Activated CD8-positive, alpha-beta T cell treated with anti-CD3 and anti-CD28 coated beads for 36 hours (primary cell): ENCODE results near the gene MYT1. TPM values are rescaled to one million over a fixed set of nuclear protein-coding genes. Genes with fewer than 3 reads are reported as not detected.
"Not testable (repeated sequence)": the region's sequence is repeated elsewhere in the genome, so short reads cannot be mapped to it uniquely, and the experiment has no call there.

ENCODE experiments used
- ATAC-seq: fragments of 200-7000 bp; cut with Tn5 transposase; one replicate; pipeline ENCODE4 v1.10.0; 2021; ENCODE audit warnings: mild to moderate bottlenecking, moderate library complexity
- CTCF ChIA-PET: fragments of 350-600 bp; sonication (Branson Sonifier 250); formaldehyde crosslinking; loops from one replicate; lab custom pipeline; 2021; ENCODE audit warnings: antibody characterized with exemption; lab: Charles Lee
- POLR2A ChIA-PET: fragments of 350-600 bp; sonication (Branson Sonifier 250); formaldehyde crosslinking; loops from one replicate; lab custom pipeline; 2021; ENCODE audit warnings: antibody characterized with exemption; lab: Charles Lee
- DNase-seq: peaks from one replicate; pipeline ENCODE4 v3.0.0-alpha.2; 2020
- H3K27ac Mint-ChIP-seq: one replicate; pipeline ENCODE4 v1.8.0; 2021; ENCODE audit warnings: mild to moderate bottlenecking, mixed read lengths
- H3K27me3 Mint-ChIP-seq: one replicate; pipeline ENCODE4 v1.8.0; 2021; ENCODE audit warnings: mixed read lengths
- H3K36me3 Mint-ChIP-seq: one replicate; pipeline ENCODE4 v1.8.0; 2021; ENCODE audit warnings: low read depth, mixed read lengths
- H3K4me1 Mint-ChIP-seq: one replicate; pipeline ENCODE4 v1.8.0; 2021; ENCODE audit warnings: low read depth, mixed read lengths
- H3K4me3 Mint-ChIP-seq: one replicate; pipeline ENCODE4 v1.8.0; 2021; ENCODE audit warnings: mild to moderate bottlenecking, moderate library complexity, mixed read lengths
- H3K9me3 Mint-ChIP-seq: one replicate; pipeline ENCODE4 v1.8.0; 2021; ENCODE audit warnings: mixed read lengths
- CTCF ChIP-seq: fragments of 200-600 bp; IDR thresholded peaks from one replicate; pipeline ENCODE4 v1.8.0; 2022; ENCODE audit warnings: antibody characterized with exemption, mild to moderate bottlenecking
- intact Hi-C: fragments of 100-400 bp; cut with micrococcal nuclease; formaldehyde crosslinking; loops from one replicate; pipeline ENCODE4 v1.10.0; 2022
- total RNA-seq, 2 experiments: library from RNA; stranded (reverse); gene quantifications; one replicate each; pipeline ENCODE4 v1.2.3, GENCODE V29; 2021

The MYT1 gene
- total RNA-seq, 2 experiments from 2014 or later = not detected

DNA sequence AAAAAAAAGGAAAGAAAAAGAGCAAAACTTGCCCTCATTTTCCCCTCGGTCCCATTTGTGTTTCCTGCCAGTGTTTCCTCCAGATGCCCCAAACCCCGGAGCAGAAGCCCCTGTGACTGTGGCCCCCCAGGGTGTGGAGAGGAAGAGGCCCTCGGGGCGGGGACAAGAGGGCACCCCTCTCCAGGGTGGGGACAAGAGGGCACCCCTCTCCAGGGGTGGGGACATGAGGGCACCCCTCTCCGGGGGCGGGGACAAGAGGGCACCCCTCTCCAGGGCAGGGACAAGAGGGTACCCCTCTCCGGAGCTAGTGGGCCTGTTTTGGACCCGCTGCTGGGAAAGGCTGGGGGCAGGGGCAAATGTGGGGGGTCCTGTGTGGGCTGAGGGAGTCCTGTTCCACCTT is 13.1 kb downstream of the MYT1 start:
- H3K27ac Mint-ChIP-seq = no peak overlapping the region
- ChIA-PET CTCF (no interaction called here), POLR2A (no interaction called here)
- H3K4me3 Mint-ChIP-seq = no peak overlapping the region
- H3K36me3 Mint-ChIP-seq = no peaks in the 10 kb centered on the region
- intact Hi-C loops = no loop called here
- no peak for TF ChIP-seq CTCF
- DNase-seq (no peak), ATAC-seq (no peak)
- H3K9me3 Mint-ChIP-seq = no peaks in the 10 kb centered on the region
- H3K4me1 Mint-ChIP-seq = peaks cover 7% of the 10 kb centered on the region
- H3K27me3 Mint-ChIP-seq = peaks cover 5% of the 10 kb centered on the region

DNA sequence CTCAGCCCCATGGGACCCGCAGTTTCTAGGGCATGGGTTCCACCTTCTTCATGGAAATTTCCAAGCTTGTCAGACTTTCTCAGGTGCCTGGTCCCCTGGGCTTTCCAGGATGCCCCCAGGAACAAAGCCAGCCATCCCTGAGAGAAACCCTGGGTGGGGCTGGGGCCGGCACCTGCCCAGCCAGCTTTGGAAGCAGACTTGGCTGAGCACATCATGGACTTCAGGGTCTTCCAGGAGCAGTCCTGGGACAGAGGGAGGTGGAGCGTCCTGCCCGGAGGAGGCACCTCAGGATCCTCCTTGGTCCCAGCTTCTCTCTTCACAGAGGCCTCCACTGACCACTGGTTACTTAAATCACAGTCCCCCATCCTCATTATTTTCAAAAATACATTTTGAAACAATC is 13.5 kb downstream of the MYT1 start:
- peaks cover 7% of the 10 kb centered on the region for H3K4me1 Mint-ChIP-seq
- H3K27ac Mint-ChIP-seq = no peak overlapping the region
- no peaks in the 10 kb centered on the region for H3K9me3 Mint-ChIP-seq
- ATAC-seq (no peak), DNase-seq (no peak)
- no peak for TF ChIP-seq CTCF
- no peaks in the 10 kb centered on the region for H3K36me3 Mint-ChIP-seq
- intact Hi-C loops = no loop called here
- CTCF ChIA-PET = no interaction called here
- H3K27me3 Mint-ChIP-seq = peaks cover 5% of the 10 kb centered on the region
- POLR2A ChIA-PET = no interaction called here
- no peak overlapping the region for H3K4me3 Mint-ChIP-seq

DNA sequence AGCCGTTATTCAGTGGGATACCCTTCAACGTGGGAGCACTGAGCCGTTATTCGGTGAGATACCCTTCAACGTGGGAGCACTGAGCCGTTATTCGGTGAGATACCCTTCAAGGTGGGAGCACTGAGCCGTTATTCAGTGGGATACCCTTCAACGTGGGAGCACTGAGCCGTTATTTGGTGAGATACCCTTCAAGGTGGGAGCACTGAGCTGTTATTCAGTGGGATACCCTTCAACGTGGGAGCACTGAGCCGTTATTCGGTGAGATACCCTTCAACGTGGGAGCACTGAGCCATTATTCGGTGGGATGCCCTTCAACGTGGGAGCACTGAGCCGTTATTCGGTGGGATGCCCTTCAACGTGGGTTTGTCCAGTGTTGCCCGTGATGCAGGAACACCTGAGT is 14.7 kb downstream of the MYT1 start:
- POLR2A ChIA-PET, H3K27ac Mint-ChIP-seq, H3K9me3 Mint-ChIP-seq, ATAC-seq, H3K36me3 Mint-ChIP-seq, H3K4me1 Mint-ChIP-seq, intact Hi-C loops, H3K27me3 Mint-ChIP-seq, CTCF ChIA-PET, H3K4me3 Mint-ChIP-seq, DNase-seq: not testable (repeated sequence)

GRCh38 chr20:64179805-64180204 is 15.6 kb downstream of the MYT1 start:
- Mint-ChIP-seq H3K27me3 (peaks cover 4% of the 10 kb centered on the region), H3K36me3 (no peaks in the 10 kb centered on the region), H3K4me1 (peaks cover 7% of the 10 kb centered on the region)

GRCh38 chr20:64180673-64181072 is 16.4 kb downstream of the MYT1 start:
- Mint-ChIP-seq H3K36me3 (no peaks in the 10 kb centered on the region), H3K4me1 (peaks cover 7% of the 10 kb centered on the region), H3K9me3 (no peaks in the 10 kb centered on the region), H3K27ac (no peak overlapping the region), H3K4me3 (no peak overlapping the region), H3K27me3 (peaks cover 4% of the 10 kb centered on the region)
- intact Hi-C loops = no loop called here
- no peak for TF ChIP-seq CTCF
- POLR2A ChIA-PET = no interaction called here
- DNase-seq (no peak), ATAC-seq (no peak)
- CTCF ChIA-PET = no interaction called here

More at GRCh38 chr20:64179805-64180204, 15.6 kb downstream of the MYT1 start:
- no peak for ATAC-seq
- DNase-seq = no peak
- Mint-ChIP-seq H3K4me3 (no peak overlapping the region), H3K9me3 (no peaks in the 10 kb centered on the region), H3K27ac (no peak overlapping the region)
- intact Hi-C loops = no loop called here
- ChIA-PET POLR2A (no interaction called here), CTCF (no interaction called here)
- no peak for TF ChIP-seq CTCF

DNA sequence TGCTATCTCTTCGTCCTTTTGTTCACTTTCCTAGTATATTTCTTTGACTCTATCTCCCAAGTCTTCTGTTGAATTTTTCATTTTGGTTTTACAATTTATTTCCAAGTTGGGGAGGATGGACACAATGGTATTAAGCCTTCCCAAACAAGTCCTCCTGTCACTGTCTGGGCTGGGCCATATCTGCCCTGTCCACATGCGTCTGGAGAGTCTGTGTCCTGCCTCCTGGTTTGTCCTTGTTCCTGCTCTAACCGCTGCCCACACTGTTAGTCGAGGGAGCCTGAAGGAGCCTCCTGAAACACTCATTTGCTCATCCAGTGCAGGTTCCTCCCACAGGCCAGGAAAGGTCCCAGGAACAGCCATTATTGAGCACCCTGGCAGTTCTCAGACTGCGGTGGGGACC is 17.1 kb downstream of the MYT1 start:
- CTCF ChIA-PET = no interaction called here
- H3K4me1 Mint-ChIP-seq = peaks cover 7% of the 10 kb centered on the region

More for the DNA sequence above, 17.1 kb downstream of the MYT1 start:
- Mint-ChIP-seq H3K27me3 (peaks cover 4% of the 10 kb centered on the region), H3K9me3 (peaks cover 2% of the 10 kb centered on the region), H3K4me3 (no peak overlapping the region), H3K27ac (no peak overlapping the region), H3K36me3 (no peaks in the 10 kb centered on the region)
- POLR2A ChIA-PET = no interaction called here
- ATAC-seq (no peak), DNase-seq (no peak)
- no peak for TF ChIP-seq CTCF
- intact Hi-C loops = no loop called here
